ENCODE data around the gene SYK. TPM values are rescaled to one million over a fixed set of nuclear protein-coding genes. Genes with fewer than 3 reads are reported as not detected.
A peak's percentile ranks its signal among the peaks of the same experiment; 100 is the strongest.

The SYK gene
- total RNA-seq, 1 donor from 2014 or later: 29.2 TPM

DNA sequence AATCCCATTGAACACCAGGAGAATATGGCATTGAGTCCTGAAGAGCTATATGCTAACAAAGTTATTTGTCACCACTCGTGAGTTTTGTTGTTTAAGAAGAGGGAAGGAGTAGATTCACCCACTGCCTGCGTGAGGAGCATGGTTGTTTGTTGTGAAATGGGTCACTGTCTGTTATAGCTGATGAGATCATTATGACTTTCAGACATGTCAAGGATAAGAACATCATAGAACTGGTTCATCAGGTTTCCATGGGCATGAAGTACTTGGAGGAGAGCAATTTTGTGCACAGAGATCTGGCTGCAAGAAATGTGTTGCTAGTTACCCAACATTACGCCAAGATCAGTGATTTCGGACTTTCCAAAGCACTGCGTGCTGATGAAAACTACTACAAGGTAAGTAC is 76.9 kb downstream of the SYK start:
- H3K4me3 ChIP-seq (ENCODE audit: low read depth, low read length): no peak overlapping the region
- DNase-seq (ENCODE audit: low read depth) (peak; percentile 92), FAIRE-seq (no peak)
- H3K36me3 ChIP-seq (ENCODE audit: control insufficient read depth, insufficient read depth, low read length): peaks cover 8% of the 10 kb centered on the region
- no peaks in the 10 kb centered on the region for H3K27me3 ChIP-seq (ENCODE audit: control insufficient read depth, insufficient read depth, low read length)
- TF ChIP-seq, protein P1, sequence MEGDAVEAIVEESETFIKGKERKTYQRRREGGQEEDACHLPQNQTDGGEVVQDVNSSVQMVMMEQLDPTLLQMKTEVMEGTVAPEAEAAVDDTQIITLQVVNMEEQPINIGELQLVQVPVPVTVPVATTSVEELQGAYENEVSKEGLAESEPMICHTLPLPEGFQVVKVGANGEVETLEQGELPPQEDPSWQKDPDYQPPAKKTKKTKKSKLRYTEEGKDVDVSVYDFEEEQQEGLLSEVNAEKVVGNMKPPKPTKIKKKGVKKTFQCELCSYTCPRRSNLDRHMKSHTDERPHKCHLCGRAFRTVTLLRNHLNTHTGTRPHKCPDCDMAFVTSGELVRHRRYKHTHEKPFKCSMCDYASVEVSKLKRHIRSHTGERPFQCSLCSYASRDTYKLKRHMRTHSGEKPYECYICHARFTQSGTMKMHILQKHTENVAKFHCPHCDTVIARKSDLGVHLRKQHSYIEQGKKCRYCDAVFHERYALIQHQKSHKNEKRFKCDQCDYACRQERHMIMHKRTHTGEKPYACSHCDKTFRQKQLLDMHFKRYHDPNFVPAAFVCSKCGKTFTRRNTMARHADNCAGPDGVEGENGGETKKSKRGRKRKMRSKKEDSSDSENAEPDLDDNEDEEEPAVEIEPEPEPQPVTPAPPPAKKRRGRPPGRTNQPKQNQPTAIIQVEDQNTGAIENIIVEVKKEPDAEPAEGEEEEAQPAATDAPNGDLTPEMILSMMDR (IDR thresholded peaks at IDR 0.05; ENCODE audit: insufficient read depth, low read length, severe bottlenecking): no peak

DNA sequence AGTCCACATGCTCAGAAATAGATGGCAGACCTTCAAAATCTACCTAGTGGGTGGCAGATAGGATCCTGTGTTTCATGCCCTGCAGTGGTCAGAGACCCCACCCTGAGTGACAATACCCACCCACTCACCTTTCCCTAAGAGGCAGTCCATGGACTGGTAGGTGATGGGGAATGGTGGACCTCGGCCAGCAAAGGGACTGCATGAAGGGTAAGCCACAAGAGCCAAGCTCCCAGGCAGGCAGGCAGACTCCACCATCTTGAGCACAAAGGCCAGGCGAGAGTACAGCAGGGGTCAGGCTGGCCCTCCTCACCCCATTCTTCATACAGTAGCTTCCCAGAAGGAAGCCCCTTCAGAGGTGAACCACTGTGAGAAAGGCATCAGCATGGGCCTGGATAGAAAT is 78.4 kb downstream of the SYK start:
- peaks cover 3% of the 10 kb centered on the region for H3K36me3 ChIP-seq (ENCODE audit: control insufficient read depth, insufficient read depth, low read length)
- TF ChIP-seq, protein P1 (IDR thresholded peaks at IDR 0.05; ENCODE audit: insufficient read depth, low read length, severe bottlenecking): no peak
- no peak overlapping the region for H3K4me3 ChIP-seq (ENCODE audit: low read depth, low read length)
- no peak for FAIRE-seq
- H3K27me3 ChIP-seq (ENCODE audit: control insufficient read depth, insufficient read depth, low read length): no peaks in the 10 kb centered on the region
- no peak for DNase-seq (ENCODE audit: low read depth)

DNA sequence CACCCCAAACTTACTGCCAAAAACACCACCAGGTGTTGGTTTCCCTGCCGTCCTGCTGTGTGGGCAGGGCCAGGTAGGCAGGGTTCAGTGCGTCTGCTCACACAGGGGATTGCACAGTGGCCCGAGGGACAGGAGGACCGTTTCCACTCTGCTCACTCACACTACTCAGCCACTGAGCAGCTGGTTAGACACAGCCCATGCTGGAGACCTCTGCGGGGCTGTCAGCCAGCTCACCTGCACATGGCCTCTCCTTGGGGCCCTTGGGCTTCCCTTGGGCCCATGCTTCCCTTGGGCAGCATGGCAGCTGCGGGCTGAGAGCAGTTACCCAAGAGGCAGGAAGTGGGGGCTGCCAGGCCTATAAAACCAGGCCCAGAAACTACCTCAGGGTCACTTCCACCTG is 79.0 kb downstream of the SYK start:
- Histone ChIP-seq H3K27me3 (ENCODE audit: control insufficient read depth, insufficient read depth, low read length) (no peaks in the 10 kb centered on the region), H3K36me3 (ENCODE audit: control insufficient read depth, insufficient read depth, low read length) (peaks cover 3% of the 10 kb centered on the region), H3K4me3 (ENCODE audit: low read depth, low read length) (no peak overlapping the region)
- DNase-seq (ENCODE audit: low read depth) (no peak), FAIRE-seq (no peak)
- TF ChIP-seq, protein P1 (IDR thresholded peaks at IDR 0.05; ENCODE audit: insufficient read depth, low read length, severe bottlenecking): no peak

DNA sequence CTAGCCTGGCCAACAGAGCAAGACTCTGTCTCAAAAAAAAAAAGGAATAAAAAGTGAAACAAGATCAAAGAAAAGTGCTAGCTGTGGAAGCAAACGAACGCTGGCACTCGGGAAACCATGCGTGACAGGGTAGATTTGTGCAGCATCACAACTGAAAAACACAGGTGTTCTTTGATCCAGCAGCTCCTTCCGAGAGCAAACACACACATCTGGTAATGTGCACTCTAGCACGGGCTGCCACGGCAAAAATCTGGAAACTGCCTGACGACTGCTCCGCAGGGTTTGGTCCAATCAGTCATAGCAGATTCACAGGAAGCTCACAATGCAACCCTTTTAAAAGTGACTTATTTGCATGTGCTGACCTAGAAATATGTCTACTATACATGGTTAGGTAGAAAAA is 80.0 kb downstream of the SYK start:
- no peak for FAIRE-seq

DNA sequence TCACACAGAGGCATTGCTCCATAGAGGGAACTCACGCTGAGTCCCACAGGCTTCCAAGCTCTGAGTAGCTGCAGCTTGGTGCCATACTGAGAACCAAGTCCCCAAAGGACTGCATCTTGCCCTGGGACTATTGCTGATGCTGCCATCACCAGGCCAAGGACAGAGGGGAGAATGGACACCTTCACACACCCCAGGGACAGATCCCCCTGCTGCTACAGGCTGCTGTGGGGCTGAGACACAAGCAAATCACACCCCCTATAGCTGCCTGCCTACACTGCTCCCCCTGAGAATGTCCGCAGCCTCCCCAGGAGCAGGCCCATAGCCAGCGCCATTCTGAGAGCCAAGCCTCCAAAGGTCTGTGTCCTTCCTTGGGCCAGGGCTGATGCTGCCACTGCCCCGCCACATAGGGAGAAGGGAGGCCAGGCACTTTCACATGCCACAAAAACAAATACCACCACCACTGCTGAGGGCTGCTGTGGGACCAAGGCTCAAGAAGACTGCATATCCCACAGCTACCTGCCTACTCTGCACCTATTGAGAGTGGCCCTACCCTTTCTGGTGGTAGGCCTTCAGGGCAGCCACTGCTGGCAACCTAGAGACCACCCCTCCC is 81.5 kb downstream of the SYK start:
- no peak overlapping the region for H3K4me3 ChIP-seq (ENCODE audit: low read depth, low read length)
- DNase-seq (ENCODE audit: low read depth) (no peak), FAIRE-seq (no peak)
- no peaks in the 10 kb centered on the region for H3K27me3 ChIP-seq (ENCODE audit: control insufficient read depth, insufficient read depth, low read length)
- H3K36me3 ChIP-seq (ENCODE audit: control insufficient read depth, insufficient read depth, low read length): peaks cover 3% of the 10 kb centered on the region
- TF ChIP-seq, protein P1 (IDR thresholded peaks at IDR 0.05; ENCODE audit: insufficient read depth, low read length, severe bottlenecking): no peak

More for the DNA sequence above, 80.0 kb downstream of the SYK start:
- TF ChIP-seq, protein P1 (IDR thresholded peaks at IDR 0.05; ENCODE audit: insufficient read depth, low read length, severe bottlenecking): no peak
- H3K4me3 ChIP-seq (ENCODE audit: low read depth, low read length): no peak overlapping the region
- H3K36me3 ChIP-seq (ENCODE audit: control insufficient read depth, insufficient read depth, low read length): peaks cover 3% of the 10 kb centered on the region
- no peak for DNase-seq (ENCODE audit: low read depth)
- H3K27me3 ChIP-seq (ENCODE audit: control insufficient read depth, insufficient read depth, low read length): no peaks in the 10 kb centered on the region

DNA sequence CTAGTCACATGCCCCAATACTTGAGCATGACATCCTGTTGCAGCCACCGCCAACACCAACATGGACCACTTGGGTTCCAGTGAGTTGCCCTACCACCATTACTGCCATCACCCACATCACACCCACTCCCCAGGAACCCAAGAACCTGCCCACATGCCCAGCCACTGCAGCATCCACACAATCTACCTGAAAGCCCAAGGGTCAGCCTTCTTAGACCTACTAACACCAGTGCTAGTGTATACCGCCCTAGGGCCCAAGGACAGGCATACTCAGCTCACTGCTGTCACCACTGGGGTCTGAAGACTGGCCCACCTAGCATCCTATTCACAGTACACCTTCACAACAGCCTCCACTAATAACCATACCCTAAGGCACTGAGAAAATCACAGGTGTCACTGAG is 82.0 kb downstream of the SYK start:
- TF ChIP-seq, protein P1 (IDR thresholded peaks at IDR 0.05; ENCODE audit: insufficient read depth, low read length, severe bottlenecking): no peak
- FAIRE-seq: no peak
- H3K36me3 ChIP-seq (ENCODE audit: control insufficient read depth, insufficient read depth, low read length): peaks cover 5% of the 10 kb centered on the region
- H3K4me3 ChIP-seq (ENCODE audit: low read depth, low read length): no peak overlapping the region
- no peak for DNase-seq (ENCODE audit: low read depth)
- no peaks in the 10 kb centered on the region for H3K27me3 ChIP-seq (ENCODE audit: control insufficient read depth, insufficient read depth, low read length)

All from bronchial epithelial cell (primary cell).